HG02798 (cell line): ENCODE results near the gene LRRK1.

ENCODE experiments used
- ATAC-seq: cut with Tn5 transposase; IDR thresholded peaks from one replicate; pipeline ENCODE4 v1.9.1; 2021; ENCODE audit warnings: mild to moderate bottlenecking; ENCODE audit not compliant: unreplicated experiment, poor library complexity

The LRRK1 gene

GRCh38 chr15:100890051-100890720, 29.0 kb upstream of the LRRK1 start:
- ATAC-seq, result no peak

DNA sequence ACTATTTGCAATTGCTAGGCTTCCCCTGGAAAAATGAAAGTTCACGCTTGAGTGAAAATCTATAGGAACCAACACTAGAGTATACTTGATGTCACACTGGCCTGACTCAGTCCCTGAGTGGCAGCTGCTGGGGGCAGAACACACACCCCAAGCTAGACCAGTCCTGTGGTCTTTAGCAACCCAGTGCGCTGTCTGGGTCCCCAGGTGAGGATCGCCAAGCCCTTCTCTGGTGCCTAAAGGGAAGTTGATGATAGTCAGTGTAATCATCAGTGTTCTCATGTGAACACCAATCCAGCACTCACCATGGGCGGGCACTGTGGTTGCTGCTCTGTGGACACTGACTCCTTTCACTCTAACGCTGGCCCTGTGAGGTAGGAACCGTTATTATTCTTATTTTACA, 28.3 kb upstream of the LRRK1 start:
- ATAC-seq, result no peak

DNA sequence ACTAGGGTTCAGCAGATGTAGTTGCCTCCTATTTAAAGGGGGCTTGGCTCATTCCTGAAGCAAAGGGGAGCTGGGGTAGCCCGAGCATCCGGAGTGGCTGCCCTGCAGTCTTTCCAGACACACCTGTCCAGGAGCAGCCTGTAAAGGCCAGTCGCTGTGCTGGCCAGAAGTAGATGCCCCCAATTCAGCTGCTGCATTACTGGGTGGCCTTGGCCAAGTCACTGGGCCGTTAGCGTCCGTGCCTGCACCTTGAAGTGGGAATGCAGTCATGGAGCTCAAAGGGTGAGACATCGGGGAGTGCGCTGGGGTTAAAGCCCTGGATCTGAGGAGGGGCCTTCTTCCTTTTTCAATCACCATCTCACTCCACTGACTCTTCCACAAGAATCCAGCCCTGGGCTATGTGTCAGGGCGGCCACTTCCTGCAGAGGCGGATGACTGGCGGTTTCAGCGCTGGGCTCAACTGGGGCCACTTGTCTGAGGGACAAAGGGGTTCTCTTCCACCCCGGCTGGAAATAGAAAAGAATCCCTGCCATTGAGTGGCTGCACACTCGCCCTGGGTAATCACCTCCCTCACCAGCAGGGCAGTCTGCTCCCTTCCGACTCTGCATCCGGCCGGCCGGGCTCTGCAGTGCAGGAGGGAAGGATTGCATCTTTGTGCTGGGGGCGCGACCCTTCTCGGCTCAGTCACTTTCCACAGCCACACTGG, 27.7 kb upstream of the LRRK1 start:
- ATAC-seq, result no peak

DNA sequence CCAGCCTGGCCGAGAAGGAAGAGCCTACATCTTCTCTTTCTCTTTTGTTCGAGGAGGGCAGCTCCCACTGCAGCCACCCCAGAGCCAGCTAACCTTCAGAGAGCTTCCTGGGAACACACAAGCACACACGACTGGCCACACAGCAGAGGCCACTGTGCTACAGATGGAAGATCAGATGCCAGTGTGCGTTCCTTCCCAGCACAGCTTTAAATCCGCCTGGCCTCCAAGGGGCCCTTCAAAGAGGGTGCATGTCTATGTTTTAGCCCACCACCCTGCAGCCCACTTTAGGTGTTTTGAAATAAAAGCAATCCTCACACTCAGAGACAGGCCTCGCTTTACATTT, 27.2 kb upstream of the LRRK1 start:
- ATAC-seq, result no peak

DNA sequence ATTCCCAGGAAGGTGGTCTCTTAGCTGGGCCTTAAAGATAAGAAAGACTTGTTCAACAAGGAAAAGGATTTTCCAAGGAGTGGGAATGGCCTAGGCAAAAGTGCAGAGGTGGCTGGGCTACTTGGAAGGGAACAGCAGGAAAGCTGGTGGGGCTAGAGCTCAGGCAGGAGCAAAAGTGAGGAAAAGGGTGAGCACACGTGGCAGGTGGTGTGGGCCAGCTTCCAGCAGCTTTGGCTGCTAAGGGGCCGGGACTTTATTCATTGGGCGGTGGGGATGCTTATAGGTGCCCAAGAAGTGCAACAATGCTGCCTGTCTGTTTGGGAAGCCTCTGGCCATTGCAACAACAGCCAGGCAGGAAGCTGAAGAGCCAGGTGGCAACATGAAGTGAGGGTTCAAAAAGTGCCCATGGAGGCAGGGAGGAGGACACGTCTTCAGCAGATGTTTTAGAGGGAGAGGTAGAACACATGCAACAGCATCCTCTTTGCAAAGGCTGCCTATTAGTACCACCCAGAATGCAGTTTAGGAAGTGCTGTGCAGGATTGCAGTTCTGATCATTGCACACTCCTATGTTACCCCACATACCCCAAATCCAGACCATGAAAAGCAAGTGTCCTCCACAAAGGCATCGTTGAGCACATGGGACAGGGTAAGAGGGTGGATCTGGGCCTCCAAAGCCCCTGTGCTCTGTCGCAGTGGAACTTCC, 25.7 kb upstream of the LRRK1 start:
- no peak for ATAC-seq

DNA sequence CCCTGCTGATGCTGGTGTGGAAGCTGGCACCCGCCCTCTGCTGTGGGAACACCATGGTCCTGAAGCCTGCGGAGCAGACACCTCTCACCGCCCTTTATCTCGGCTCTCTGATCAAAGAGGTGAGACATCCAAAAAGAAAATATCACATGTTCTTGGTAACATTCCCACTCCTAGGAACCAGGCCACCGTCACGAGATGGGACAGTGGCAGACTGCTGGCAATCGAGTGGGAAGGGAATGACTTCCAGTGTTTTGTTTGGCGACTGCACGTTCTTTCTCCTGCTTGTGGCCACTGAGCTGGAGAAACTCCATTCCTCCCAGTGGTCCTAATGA, 25.2 kb upstream of the LRRK1 start:
- ATAC-seq, result no peak

DNA sequence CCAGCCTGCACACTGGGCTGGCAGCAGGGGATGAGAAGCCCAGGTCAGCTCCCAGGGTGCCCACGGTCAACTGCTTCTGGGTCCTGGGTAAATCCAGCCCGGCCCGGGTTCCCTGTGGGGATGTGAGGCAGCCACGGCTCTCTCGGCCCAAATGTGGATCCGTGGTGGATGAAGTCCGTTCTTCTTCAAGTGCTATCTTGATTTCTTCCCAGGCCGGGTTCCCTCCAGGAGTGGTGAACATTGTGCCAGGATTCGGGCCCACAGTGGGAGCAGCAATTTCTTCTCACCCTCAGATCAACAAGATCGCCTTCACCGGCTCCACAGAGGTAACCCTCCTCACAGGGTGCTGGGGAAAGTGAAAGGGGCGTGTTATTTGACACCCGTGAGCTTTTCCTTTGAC, 23.4 kb upstream of the LRRK1 start:
- ATAC-seq, result no peak

DNA sequence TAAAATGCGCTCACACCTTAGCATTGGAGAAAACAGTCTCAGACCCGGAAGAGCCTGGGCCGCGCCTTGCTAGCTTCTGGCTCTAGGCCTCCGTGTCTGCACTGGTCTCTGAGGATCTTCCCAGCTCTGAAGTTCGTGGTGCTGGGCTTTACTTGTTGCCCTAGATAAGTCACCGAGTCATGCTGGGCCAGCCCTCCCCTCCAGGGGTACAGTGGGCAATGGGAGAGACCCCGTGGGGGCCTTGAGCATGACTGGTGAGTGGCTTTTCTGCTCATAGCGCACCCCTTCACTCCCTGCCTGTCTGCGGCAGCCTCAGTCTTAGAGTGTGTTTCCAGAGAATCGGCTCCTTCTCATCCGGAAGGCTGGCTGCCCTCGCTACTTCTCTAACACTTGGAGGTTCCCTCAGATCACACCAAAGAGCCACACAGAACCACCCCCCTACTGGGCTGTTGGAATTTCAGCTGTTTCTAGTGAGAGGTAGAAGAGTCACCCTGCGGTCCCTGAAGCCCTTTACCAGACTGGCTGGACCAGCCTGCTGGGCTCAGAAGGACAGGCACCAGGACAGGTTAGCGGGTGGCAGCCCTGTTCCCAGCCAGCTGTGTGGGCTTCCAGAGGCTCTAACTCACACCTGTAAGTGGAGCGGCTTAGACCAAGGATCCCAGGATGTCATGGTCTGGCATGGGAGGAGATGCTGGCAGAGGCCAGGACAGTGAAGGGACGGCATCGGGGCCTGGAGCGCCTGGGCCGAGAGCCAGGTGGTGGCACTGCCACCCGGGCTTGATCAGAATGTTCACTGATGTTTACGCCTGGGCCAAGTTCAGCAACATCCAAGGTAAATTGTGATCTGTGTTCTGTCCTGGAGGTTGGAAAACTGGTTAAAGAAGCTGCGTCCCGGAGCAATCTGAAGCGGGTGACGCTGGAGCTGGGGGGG, 21.7 kb upstream of the LRRK1 start:
- ATAC-seq, result no peak

GRCh38 chr15:100898152-100898490, 21.0 kb upstream of the LRRK1 start:
- no peak for ATAC-seq

DNA sequence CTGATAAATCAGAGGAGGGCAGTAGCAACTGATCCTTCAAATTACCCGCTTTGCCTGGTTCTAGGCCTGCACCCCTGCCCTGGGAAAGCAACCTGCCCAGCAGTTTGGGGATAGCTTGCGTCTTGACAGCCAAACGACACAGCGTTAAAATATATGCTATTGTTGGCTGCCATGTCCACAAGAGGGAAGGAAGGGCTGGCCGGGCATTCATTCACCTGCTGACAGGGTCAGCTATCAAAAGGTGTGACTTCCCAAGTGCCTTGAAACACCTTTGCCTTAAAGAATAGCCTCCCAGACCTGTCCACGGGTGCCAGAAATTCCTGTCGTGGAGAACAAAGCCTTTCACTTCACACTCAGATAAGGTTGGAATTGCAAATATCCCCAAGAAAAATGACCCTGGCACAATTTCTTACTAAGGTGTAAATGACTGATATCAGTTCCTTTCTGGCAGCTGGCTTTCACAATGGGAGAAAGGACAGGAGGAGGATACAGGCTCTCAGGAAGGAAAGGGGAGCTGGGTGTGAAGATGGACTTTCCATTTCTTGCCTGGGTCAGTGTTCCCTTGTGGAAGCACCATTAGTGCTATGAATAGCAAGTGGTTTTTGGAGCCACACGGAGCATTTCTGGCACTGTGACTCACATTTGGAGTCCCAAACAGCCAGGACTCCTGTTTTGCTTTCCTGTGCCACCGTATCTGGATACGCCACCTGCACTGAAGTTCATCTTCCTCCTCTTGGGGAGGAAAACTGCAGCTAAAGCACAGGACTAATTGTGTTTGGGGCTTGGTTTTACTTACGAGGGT, 20.3 kb upstream of the LRRK1 start:
- ATAC-seq, result no peak

DNA sequence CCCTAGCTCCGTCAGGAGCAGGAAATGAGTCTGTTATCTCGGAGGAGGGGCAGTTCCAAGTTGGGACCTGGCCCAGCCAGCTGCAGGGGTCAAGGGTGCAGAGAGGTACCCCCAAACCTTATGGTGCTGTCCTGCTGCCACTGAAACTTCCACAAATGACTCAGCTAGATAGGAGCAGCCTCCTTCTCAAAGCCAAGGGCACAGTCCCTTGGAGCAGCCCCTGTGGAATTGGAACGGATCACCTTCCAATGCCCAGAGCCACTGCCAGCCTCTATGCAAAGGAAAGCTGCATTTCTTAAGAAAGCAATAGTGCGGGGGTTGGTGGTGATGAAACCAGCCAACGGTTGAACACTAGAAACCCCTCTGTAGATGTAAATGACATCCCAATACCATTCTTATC, 19.6 kb upstream of the LRRK1 start:
- no peak for ATAC-seq

DNA sequence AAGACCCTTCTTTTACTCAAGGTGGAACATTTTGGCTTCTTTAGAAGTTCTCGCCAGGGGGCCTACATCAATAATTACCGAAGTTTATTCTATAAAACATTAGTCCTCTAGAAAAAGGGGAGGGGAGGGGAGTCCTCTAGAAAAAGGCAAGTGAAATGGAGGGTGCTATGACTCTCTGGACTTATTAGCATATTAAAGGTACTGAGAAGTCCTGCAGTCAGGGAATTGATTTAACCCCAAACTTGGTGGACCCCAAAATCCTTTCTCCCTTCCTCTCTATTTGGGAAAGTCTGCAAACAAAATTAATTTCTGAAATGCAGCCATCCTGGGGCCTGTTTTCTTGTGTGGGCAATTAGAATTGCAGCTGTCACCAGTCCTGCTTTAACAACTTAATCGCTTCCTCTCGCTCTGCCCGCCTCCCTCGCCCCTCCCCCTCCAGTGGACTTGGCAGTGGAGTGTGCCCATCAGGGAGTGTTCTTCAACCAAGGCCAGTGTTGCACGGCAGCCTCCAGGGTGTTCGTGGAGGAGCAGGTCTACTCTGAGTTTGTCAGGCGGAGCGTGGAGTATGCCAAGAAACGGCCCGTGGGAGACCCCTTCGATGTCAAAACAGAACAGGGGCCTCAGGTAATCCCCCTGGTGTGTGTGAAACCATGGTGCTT, 18.9 kb upstream of the LRRK1 start:
- no peak for ATAC-seq

DNA sequence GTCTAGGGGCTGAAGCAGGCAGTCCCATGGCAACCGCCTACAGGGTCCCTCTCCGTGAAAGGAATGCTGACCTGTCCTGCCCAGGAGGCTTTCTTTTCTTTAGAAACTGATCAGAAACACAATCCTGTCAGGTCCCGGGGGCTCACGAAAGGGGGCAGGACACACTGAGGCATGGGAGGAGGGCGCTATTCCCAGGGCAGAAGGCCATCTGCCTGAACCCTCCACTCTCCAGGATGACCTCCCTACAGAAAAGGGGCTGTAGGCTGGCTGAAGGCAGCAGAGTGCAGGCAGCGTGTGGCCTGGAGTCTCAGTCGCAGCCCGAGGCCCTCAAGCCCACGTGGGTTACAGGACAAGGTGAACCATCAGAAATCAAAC, 18.4 kb upstream of the LRRK1 start:
- ATAC-seq, result no peak

- ATAC-seq, result no peak
Observed at GRCh38 chr15:100901296-100901695, 17.9 kb upstream of the LRRK1 start.

GRCh38 chr15:100901702-100902435, 17.3 kb upstream of the LRRK1 start:
- ATAC-seq, result no peak

GRCh38 chr15:100902436-100903167, 16.6 kb upstream of the LRRK1 start:
- ATAC-seq, result no peak

- ATAC-seq, result no peak
Observed at GRCh38 chr15:100903168-100903554, 16.0 kb upstream of the LRRK1 start.

GRCh38 chr15:100905850-100906249, 13.3 kb upstream of the LRRK1 start:
- no peak for ATAC-seq
